K562 (cell line): ENCODE data around the gene HOTAIR. TPM values are rescaled to one million over a fixed set of nuclear protein-coding genes. Genes with fewer than 3 reads are reported as not detected.

Source experiments
- ATAC-seq: fragments of 200-7000 bp; cut with Tn5 transposase; 3 replicates; pipeline ENCODE4 v1.9.1; 2020; ENCODE audit warnings: moderate library complexity
- BruUV-seq: library from RNA; stranded (reverse); fragments of 400-500 nt; replicated peaks from 2 replicates; lab custom pipeline; 2021; lab: Mats Ljungman, UMichigan
- CTCF ChIA-PET: fragments of 300-600 bp; formaldehyde crosslinking; extraction: SDS; loops from one replicate; lab custom pipeline; 2021; ENCODE audit warnings: low intra/inter-chr PET ratio; lab: Yijun Ruan, JAX
- POLR2A ChIA-PET: fragments of 300-600, 350-650 bp; sonication (Branson Sonifier 250); formaldehyde crosslinking; extraction: SDS; loops from one replicate; lab custom pipeline; 2021; ENCODE audit warnings: antibody characterized with exemption, inconsistent platforms; lab: Yijun Ruan, JAX
- DNase-seq, 4 experiments: peaks; one replicate each; pipeline versions ENCODE4 v3.0.0 to v3.0.0-alpha.2; 2011 to 2018; ENCODE audit warnings: low spot score in 3 of 4, mixed read lengths in 3 of 4; ENCODE audit errors: extremely low read depth in 1 of 4
- FAIRE-seq: peaks from 2 replicates; lab custom pipeline; 2011; peaks lifted over from hg19 to GRCh38; lab: Jason Lieb, UNC
- H2AFZ ChIP-seq: 2 replicates; pipeline ENCODE4 v1.6.0; 2011; ENCODE audit warnings: low read depth, low read length, control low read depth, inconsistent platforms
- H3K27ac ChIP-seq: fragments of 200-600 bp; 3 replicates; pipeline ENCODE4 v1.8.0; 2011; ENCODE audit warnings: low read depth, mild to moderate bottlenecking, control low read depth, inconsistent platforms, low read length, moderate library complexity, mixed read lengths; ENCODE audit errors: extremely low read depth
- H3K27me3 ChIP-seq, 2 experiments: fragments of 300-600 bp in 1 of 2; 2 replicates in 1 of 2; 3 replicates in 1 of 2; pipeline versions ENCODE4 v1.6.0 to v1.8.0; 2011; ENCODE audit warnings: inconsistent platforms in 2 of 2, low read length in 2 of 2, mild to moderate bottlenecking in 1 of 2, mixed read lengths in 1 of 2, moderate library complexity in 1 of 2; ENCODE audit not compliant: control insufficient read depth in 2 of 2, insufficient read depth in 2 of 2
- H3K36me3 ChIP-seq: fragments of 300-600 bp; 3 replicates; pipeline ENCODE4 v1.8.0; 2011; ENCODE audit warnings: mild to moderate bottlenecking, low read length, inconsistent platforms; ENCODE audit not compliant: control insufficient read depth, insufficient read depth
- H3K4me1 ChIP-seq, 2 experiments: fragments of 200-600 bp in 1 of 2; replicated peaks in 1 of 2; 2 replicates in 1 of 2; 3 replicates in 1 of 2; pipeline versions ENCODE4 v1.5.1 to v1.8.0; 2011; ENCODE audit warnings: inconsistent platforms in 2 of 2, low read length in 2 of 2, mild to moderate bottlenecking in 1 of 2, mixed read lengths in 1 of 2, moderate library complexity in 1 of 2; ENCODE audit not compliant: control insufficient read depth in 2 of 2, insufficient read depth in 2 of 2
- H3K4me2 ChIP-seq: 2 replicates; pipeline ENCODE4 v1.6.1; 2011; ENCODE audit warnings: low read length, control low read depth, inconsistent platforms, mixed read lengths; ENCODE audit not compliant: insufficient read depth
- H3K4me3 ChIP-seq: fragments of 200-600 bp; sonication (generic), shearing (Covaris generic); 2 replicates; pipeline ENCODE4 v1.5.1; 2016; ENCODE audit warnings: control low read depth, inconsistent platforms
- H3K79me2 ChIP-seq: fragments of 200-600 bp; 3 replicates; pipeline ENCODE4 v1.8.0; 2011; ENCODE audit warnings: low read length, inconsistent platforms; ENCODE audit not compliant: control insufficient read depth, insufficient read depth
- H3K9ac ChIP-seq, 2 experiments: 2 replicates each; pipeline versions ENCODE4 v1.6.0 to v1.6.1; 2011; ENCODE audit warnings: low read depth in 2 of 2, low read length in 2 of 2, control low read depth in 1 of 2, inconsistent platforms in 1 of 2, mild to moderate bottlenecking in 1 of 2, mixed read lengths in 1 of 2; ENCODE audit not compliant: insufficient read depth in 1 of 2
- H3K9me1 ChIP-seq: one replicate; pipeline ENCODE4 v1.6.0; 2011; ENCODE audit warnings: inconsistent platforms, mild to moderate bottlenecking, low read length, moderate library complexity; ENCODE audit not compliant: control insufficient read depth, insufficient read depth
- H3K9me3 ChIP-seq: replicated peaks from 2 replicates; pipeline ENCODE4 v1.5.1; 2011; ENCODE audit warnings: low read depth, low read length, inconsistent platforms; ENCODE audit not compliant: control insufficient read depth, insufficient read depth
- H4K20me1 ChIP-seq: replicated peaks from 2 replicates; pipeline ENCODE4 v1.6.1; 2011; ENCODE audit warnings: low read length, inconsistent platforms, mixed read lengths; ENCODE audit not compliant: control insufficient read depth, insufficient read depth
- BDP1 ChIP-seq: IDR thresholded peaks from 3 replicates; pipeline ENCODE4 v1.6.1; 2011; ENCODE audit not compliant: insufficient read length, insufficient read depth
- GTF3C2 ChIP-seq: IDR thresholded peaks from 3 replicates; pipeline ENCODE4 v1.6.1; 2011; ENCODE audit warnings: borderline replicate concordance, mild to moderate bottlenecking, moderate library complexity; ENCODE audit not compliant: insufficient read length; ENCODE audit errors: extremely low read depth
- ZNF253 ChIP-seq: fragments of 250-450 bp; sonication (Bioruptor Pico); conservative IDR thresholded peaks from 2 replicates; pipeline ENCODE4 v1.6.1; 2021; ENCODE audit warnings: mild to moderate bottlenecking
- WGBS: fragments of 100-300 bp; shearing (Covaris generic); methylation state at CpG from one replicate; pipeline ENCODE4 v1.1.6; 2016; ENCODE audit warnings: low coverage, mixed read lengths; ENCODE audit not compliant: insufficient coverage; ENCODE audit errors: missing lambda C conversion rate; 5-methylcytosine and 5-hydroxymethylcytosine counted together
- in situ Hi-C: fragments of 300-500 bp; cut with MboI; formaldehyde crosslinking; loops from 4 replicates; pipeline ENCODE4 v1.15.0; 2018; ENCODE audit warnings: inconsistent platforms, mixed read lengths
- intact Hi-C: fragments of 100-400 bp; cut with micrococcal nuclease; formaldehyde crosslinking; loops from 2 replicates; pipeline ENCODE4 v1.14.2; 2022
- polyA plus RNA-seq, 8 experiments: library from polyadenylated mRNA; depleted of rRNA in 4 of 8; stranded (reverse) in 5 of 8; unstranded in 3 of 8; fragments of >200 nt; fragmentation: Nextera tagmentation in 2 of 8; fragmentation: Illumina TruSeq in 1 of 8; extraction: Ambion mirVana in 2 of 8; extraction: Trizol in 1 of 8; gene quantifications; 2 replicates each; pipeline versions ENCODE4 v1.2.1 to v1.2.3, GENCODE V29; 2011 to 2014; ENCODE audit warnings: inconsistent platforms in 1 of 8, missing spikeins in 1 of 8
- total RNA-seq, 7 experiments: library from RNA; depleted of rRNA in 6 of 7; stranded (reverse); fragments of >200 nt in 6 of 7; fragmentation: Illumina TruSeq in 2 of 7; extraction: Trizol in 2 of 7; gene quantifications; 2 replicates each; pipeline versions ENCODE4 v1.2.1 to v1.2.3, GENCODE V29; 2011 to 2021; ENCODE audit warnings: low replicate concordance in 1 of 7

Gene HOTAIR
- total and polyA plus RNA-seq, 9 of the 15 experiments (the other 6 are each of a cell fraction or from before 2014, with no cell fraction given) = 0.04 TPM; not detected in 8

- no peak for TF ChIP-seq GTF3C2
Observed at GRCh38 chr12:53969588-53970259, 5.0 kb downstream of the HOTAIR start (continued).

GRCh38 chr12:53968214-53969127, 6.3 kb downstream of the HOTAIR start:
- DNase-seq = no peak
- WGBS = 5% methylated on average over 24 of the region's 24 CpGs
- no peak for FAIRE-seq
- Histone ChIP-seq H3K4me1 (peaks cover 0 to 15% of the 10 kb centered on the region in 2 experiments; a peak in 4 of 5 replicates), H3K36me3 (no peaks in the 10 kb centered on the region), H3K27ac (no peak overlapping the region), H3K27me3 (peaks cover 81 to 90% of the 10 kb centered on the region in 2 experiments), H3K79me2 (no peaks in the 10 kb centered on the region), H3K9me3 (no peaks in the 10 kb centered on the region), H3K4me3 (no peak overlapping the region), H3K9ac (no peak overlapping the region; a peak in 1 of 4 replicates), H3K4me2 (no peak overlapping the region), H4K20me1 (peaks cover 5% of the 10 kb centered on the region), H2AFZ (no peak overlapping the region), H3K9me1 (no peaks in the 10 kb centered on the region)
- intact Hi-C loops = no loop called here
- BruUV-seq = no TSS peak
- ATAC-seq = no peak
- POLR2A ChIA-PET = interaction anchor here (0.9 to 1.2 kb wide), 2 partner anchors 25 to 29 kb away, joined by 3 to 4 read pairs; no protein-coding TSS in a partner anchor
- no peak for TF ChIP-seq BDP1
- no peak for TF ChIP-seq ZNF253
- CTCF ChIA-PET = no interaction called here
- in situ Hi-C loops = no loop called here
